ENCODE data around the gene CENPO. TPM values are rescaled to one million over a fixed set of nuclear protein-coding genes. Genes with fewer than 3 reads are reported as not detected.

CENPO gene
- polyA plus RNA-seq, 4 donors, result 17.2 to 20.4 (median 18.6) TPM

GRCh38 chr2:24856791-24857211 lies 63.6 kb downstream of the CENPO start:
- no peak for DNase-seq (ENCODE audit: low read depth in 4 of 4, low spot score in 3 of 4)

DNA sequence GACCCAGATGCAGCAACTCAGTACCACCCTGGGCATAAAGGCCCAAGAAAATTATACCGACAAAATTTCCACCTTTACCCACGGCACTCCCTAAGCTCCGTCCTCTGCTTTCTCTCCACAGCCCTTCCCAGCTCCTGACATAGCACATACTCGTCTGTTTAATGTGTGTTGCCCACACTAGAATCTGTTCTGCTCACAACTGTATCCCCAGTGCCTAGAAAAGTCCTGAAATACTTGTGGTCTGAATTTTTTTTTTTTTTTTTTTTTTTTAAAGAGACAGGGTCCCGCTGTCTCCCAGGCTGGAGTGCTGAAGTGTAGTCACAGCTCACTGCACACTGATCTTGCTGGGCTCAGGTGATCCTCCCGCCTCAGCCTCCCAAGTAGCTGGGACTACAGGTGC lies 64.5 kb downstream of the CENPO start:
- DNase-seq (ENCODE audit: low read depth in 4 of 4, low spot score in 3 of 4), result no peak

GRCh38 chr2:24858996-24859395 lies 65.8 kb downstream of the CENPO start:
- DNase-seq (ENCODE audit: low read depth in 4 of 4, low spot score in 3 of 4), result no peak

- no peak for DNase-seq (ENCODE audit: low read depth in 4 of 4, low spot score in 3 of 4)
These were observed 66.9 kb downstream of the CENPO start for GRCh38 chr2:24859968-24860600.

GRCh38 chr2:24860631-24861030 lies 67.4 kb downstream of the CENPO start:
- no peak for DNase-seq (ENCODE audit: low read depth in 4 of 4, low spot score in 3 of 4)

DNA sequence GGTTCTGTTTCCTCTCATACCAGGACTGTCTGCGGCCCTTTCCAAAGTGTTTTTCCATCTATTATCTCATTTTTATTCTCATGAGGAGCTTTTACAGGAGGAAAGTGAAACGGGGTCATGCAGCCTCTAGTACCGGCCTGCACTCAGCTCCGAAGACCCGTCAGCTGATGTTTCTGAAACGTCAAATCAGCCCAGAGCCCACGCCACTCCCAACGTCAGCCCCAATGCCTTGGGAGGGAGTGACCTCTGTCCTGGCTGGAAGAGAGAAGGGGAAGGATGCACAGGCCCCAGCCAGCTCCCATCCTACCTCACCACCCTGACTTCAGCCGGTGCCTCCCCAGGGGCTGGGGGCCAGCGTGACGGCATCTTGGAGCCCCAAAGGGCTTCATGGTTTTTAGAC lies 68.3 kb downstream of the CENPO start:
- no peak for DNase-seq (ENCODE audit: low read depth in 4 of 4, low spot score in 3 of 4)

DNA sequence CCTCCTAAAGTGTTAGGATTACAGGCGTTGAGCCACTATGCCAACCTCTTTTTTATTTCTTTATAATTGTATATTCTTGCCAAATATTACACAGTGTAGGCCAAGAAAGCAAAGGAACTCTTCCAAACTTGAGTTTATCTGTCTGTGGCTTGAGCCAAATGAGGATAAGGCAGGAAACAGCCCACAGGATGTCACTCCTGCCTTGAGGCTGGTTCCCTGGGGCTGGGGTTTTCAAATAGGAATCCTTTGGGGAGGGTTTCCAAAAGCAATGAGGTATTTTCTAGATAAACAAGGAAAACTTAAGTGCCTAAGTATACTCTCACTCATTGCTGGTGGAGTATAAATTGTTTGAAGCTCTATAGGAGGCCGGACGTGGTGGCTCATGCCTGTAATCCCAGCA lies 70.4 kb downstream of the CENPO start:
- no peak for DNase-seq (ENCODE audit: low read depth in 4 of 4, low spot score in 3 of 4)

- DNase-seq (ENCODE audit: low read depth in 4 of 4, low spot score in 3 of 4), result no peak
These were observed 73.7 kb downstream of the CENPO start for GRCh38 chr2:24866946-24867345.

GRCh38 chr2:24870440-24870839 lies 77.2 kb downstream of the CENPO start:
- no peak for DNase-seq (ENCODE audit: low read depth in 4 of 4, low spot score in 3 of 4)

DNA sequence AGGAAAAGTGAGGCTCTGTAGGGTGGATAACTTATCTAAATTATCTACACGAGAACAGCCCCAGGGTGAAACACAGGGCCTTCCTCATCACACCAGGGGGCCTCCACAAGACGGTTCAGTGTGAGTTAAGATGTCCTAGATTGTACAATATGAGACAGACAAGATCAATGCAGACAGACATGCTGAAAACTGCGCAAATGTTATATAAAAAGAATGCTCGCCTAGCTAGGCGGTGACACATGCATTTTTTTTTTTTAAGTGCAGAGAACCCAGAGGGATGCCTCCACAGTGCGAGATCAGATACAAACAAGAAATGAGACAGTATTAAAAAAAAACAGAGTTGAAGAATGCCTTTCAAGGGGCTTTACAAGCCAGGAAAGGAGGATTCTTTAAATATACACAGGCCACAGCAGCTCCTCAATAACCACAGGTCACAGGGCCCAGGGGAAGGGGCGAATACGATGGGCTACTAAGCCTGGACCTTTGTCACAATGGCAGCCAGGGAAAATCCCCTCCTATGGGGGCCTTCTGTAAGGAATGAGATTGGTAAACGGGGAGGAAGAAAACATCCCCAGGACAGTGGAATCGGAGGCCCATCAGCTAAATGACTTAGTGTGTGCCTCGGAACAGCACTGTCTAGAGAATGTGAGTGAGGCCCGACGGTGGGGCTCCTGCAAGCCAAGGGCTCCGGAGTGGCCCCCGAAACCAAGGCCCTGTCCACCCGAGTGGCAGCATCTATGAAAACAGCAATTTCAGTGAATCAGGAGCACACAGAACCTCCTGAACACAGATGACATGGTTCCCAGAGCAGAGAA lies 77.9 kb downstream of the CENPO start:
- no peak for DNase-seq (ENCODE audit: low read depth in 4 of 4, low spot score in 3 of 4)

DNA sequence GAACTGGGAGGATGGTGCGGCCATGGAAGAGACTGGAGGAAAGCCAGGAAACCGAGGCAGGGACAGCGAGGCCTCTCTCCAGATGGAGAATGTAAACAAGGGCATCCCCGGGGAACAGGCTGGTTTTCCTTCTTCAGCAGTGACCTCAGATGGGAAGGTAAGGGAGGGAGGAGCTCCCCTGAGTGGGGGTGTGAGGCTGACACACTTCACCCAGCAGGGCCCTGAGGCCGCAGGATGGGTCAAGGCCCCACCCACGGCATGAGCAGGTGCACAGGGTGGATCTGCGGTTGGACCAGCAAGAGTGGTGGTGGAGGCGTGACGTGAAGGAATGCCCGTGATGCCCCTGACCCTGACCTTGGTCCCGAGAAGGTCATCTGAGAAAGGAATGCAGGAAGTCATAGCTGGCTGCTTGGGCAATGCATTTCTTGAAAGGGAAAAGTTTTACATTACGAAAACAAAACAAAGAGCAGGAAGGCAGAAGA lies 78.7 kb downstream of the CENPO start:
- no peak for DNase-seq (ENCODE audit: low read depth in 4 of 4, low spot score in 3 of 4)

Other genes starting within 250 kb of the CENPO start
- gene PTRHD1, start within 50 bp of the CENPO start, polyA plus RNA-seq (ENCODE audit: insufficient read length in 4 of 4), result 10 to 100 TPM; 37.7 to 43.1 (median 40.7) TPM
- gene ADCY3, start 126.8 kb downstream of the CENPO start, polyA plus RNA-seq (ENCODE audit: insufficient read length in 4 of 4), result 10 to 100 TPM; 19.6 to 27.0 (median 23.4) TPM
- gene DNAJC27, start 178.5 kb downstream of the CENPO start, polyA plus RNA-seq (ENCODE audit: insufficient read length in 4 of 4), result 10 to 100 TPM in 2 of 4 donors, 1 to 10 TPM in 2; 9.0 to 11.3 (median 10.2) TPM
- gene EFR3B, start 248.7 kb downstream of the CENPO start, polyA plus RNA-seq (ENCODE audit: insufficient read length in 4 of 4), result 1 to 10 TPM; 5.7 to 5.9 (median 5.8) TPM

All from right renal pelvis (tissue), 4 donors.